ENCODE measurements around the gene SIM2.
"Not testable (repeated sequence)": the region's sequence is repeated elsewhere in the genome, so short reads cannot be mapped to it uniquely, and the experiment has no call there.

SIM2 gene

GRCh38 chr21:36698981-36699545 is at the start of gene SIM2:
SIM2 (plus strand) TSS chr21:36699115; CDS start chr21:36699747, 632 bp downstream.
- DNase-seq, result no peak

- no peak for DNase-seq
These were observed 44.6 kb upstream of the SIM2 start for GRCh38 chr21:36654324-36654723.

- no peak for DNase-seq
These were observed 44.1 kb upstream of the SIM2 start for GRCh38 chr21:36654796-36655325.

- DNase-seq, result peak; percentile 13
These were observed 42.8 kb upstream of the SIM2 start for GRCh38 chr21:36656138-36656537.

GRCh38 chr21:36657290-36657689 is 41.6 kb upstream of the SIM2 start:
- DNase-seq, result not testable (repeated sequence)

- DNase-seq, result no peak
These were observed 40.9 kb upstream of the SIM2 start for GRCh38 chr21:36657999-36658398.

GRCh38 chr21:36658926-36659325 is 40.0 kb upstream of the SIM2 start:
- DNase-seq, result no peak

- peak; percentile 35 for DNase-seq
These were observed 37.2 kb upstream of the SIM2 start for GRCh38 chr21:36661511-36662309.

GRCh38 chr21:36663033-36663855 is 35.7 kb upstream of the SIM2 start:
- no peak for DNase-seq

- no peak for DNase-seq
These were observed 34.3 kb upstream of the SIM2 start for GRCh38 chr21:36664662-36664990.

- DNase-seq, result no peak
These were observed 33.1 kb upstream of the SIM2 start for GRCh38 chr21:36665806-36666205.

GRCh38 chr21:36668713-36669112 is 30.2 kb upstream of the SIM2 start:
- no peak for DNase-seq

GRCh38 chr21:36671836-36672235 is 27.1 kb upstream of the SIM2 start:
- DNase-seq, result no peak

GRCh38 chr21:36672296-36672695 is 26.6 kb upstream of the SIM2 start:
- DNase-seq, result not testable (repeated sequence)

GRCh38 chr21:36672737-36673136 is 26.2 kb upstream of the SIM2 start:
- DNase-seq, result no peak

GRCh38 chr21:36676039-36676950 is 22.6 kb upstream of the SIM2 start:
- no peak for DNase-seq

GRCh38 chr21:36677443-36677842 is 21.5 kb upstream of the SIM2 start:
- DNase-seq, result no peak

GRCh38 chr21:36678538-36678937 is 20.4 kb upstream of the SIM2 start:
- no peak for DNase-seq

GRCh38 chr21:36681117-36681631 is 17.7 kb upstream of the SIM2 start:
- DNase-seq, result no peak

- DNase-seq, result no peak
These were observed 13.8 kb upstream of the SIM2 start for GRCh38 chr21:36684957-36685714.

- no peak for DNase-seq
These were observed 12.0 kb upstream of the SIM2 start for GRCh38 chr21:36686955-36687354.
